ENCODE measurements around the gene NPC1L1.

- TF ChIP-seq CTCF (conservative IDR thresholded peaks at IDR 0.05; ENCODE audit: low read depth, low read length) (no peak), EZH2 (IDR thresholded peaks at IDR 0.05; ENCODE audit: low read length, unreplicated experiment) (no peak)
Measured at GRCh38 chr7:44569959-44570358, 28.8 kb upstream of the NPC1L1 start.
